ENCODE results near the gene SLC23A2.
A peak's percentile ranks its signal among the peaks of the same experiment; 100 is the strongest.

The SLC23A2 gene

GRCh38 chr20:4898282-4899244, 102.7 kb downstream of the SLC23A2 start:
- Mint-ChIP-seq H3K4me3 (no peak overlapping the region), H3K36me3 (ENCODE audit: low read depth) (peaks cover 77% of the 10 kb centered on the region), H3K9me3 (no peaks in the 10 kb centered on the region), H3K4me1 (ENCODE audit: low read depth) (no peaks in the 10 kb centered on the region), H3K27me3 (no peaks in the 10 kb centered on the region), H3K27ac (no peak overlapping the region)
- DNase-seq, result no peak

GRCh38 chr20:4897600-4897999, 103.7 kb downstream of the SLC23A2 start:
- DNase-seq, result no peak
- Mint-ChIP-seq H3K4me1 (ENCODE audit: low read depth) (no peaks in the 10 kb centered on the region), H3K9me3 (no peaks in the 10 kb centered on the region), H3K27me3 (no peaks in the 10 kb centered on the region), H3K27ac (peak overlapping the region; percentile 28), H3K36me3 (ENCODE audit: low read depth) (peaks cover 77% of the 10 kb centered on the region), H3K4me3 (no peak overlapping the region)

- no peak overlapping the region for H3K27ac Mint-ChIP-seq
- H3K9me3 Mint-ChIP-seq, result no peaks in the 10 kb centered on the region
- no peaks in the 10 kb centered on the region for H3K4me1 Mint-ChIP-seq (ENCODE audit: low read depth)
- no peaks in the 10 kb centered on the region for H3K27me3 Mint-ChIP-seq
- DNase-seq, result no peak
- peaks cover 74% of the 10 kb centered on the region for H3K36me3 Mint-ChIP-seq (ENCODE audit: low read depth)
- no peak overlapping the region for H3K4me3 Mint-ChIP-seq
Observed at GRCh38 chr20:4896971-4897497, 104.3 kb downstream of the SLC23A2 start.

- Mint-ChIP-seq H3K9me3 (no peaks in the 10 kb centered on the region), H3K27me3 (no peaks in the 10 kb centered on the region), H3K27ac (no peak overlapping the region), H3K36me3 (ENCODE audit: low read depth) (peaks cover 65% of the 10 kb centered on the region), H3K4me1 (ENCODE audit: low read depth) (no peaks in the 10 kb centered on the region), H3K4me3 (no peak overlapping the region)
- DNase-seq, result no peak
Observed at GRCh38 chr20:4896119-4896702, 105.1 kb downstream of the SLC23A2 start.

GRCh38 chr20:4894981-4895381, 106.3 kb downstream of the SLC23A2 start:
- Mint-ChIP-seq H3K36me3 (ENCODE audit: low read depth) (peaks cover 58% of the 10 kb centered on the region), H3K27me3 (no peaks in the 10 kb centered on the region), H3K27ac (peak overlapping the region; percentile 16), H3K9me3 (no peaks in the 10 kb centered on the region), H3K4me3 (no peak overlapping the region), H3K4me1 (ENCODE audit: low read depth) (no peaks in the 10 kb centered on the region)
- DNase-seq, result no peak

- H3K4me3 Mint-ChIP-seq, result no peak overlapping the region
Observed at GRCh38 chr20:4894409-4894808, 106.9 kb downstream of the SLC23A2 start.

GRCh38 chr20:4893709-4894108, 107.6 kb downstream of the SLC23A2 start:
- Mint-ChIP-seq H3K4me3 (no peak overlapping the region), H3K9me3 (no peaks in the 10 kb centered on the region), H3K27ac (peak overlapping the region; percentile 4)

More at GRCh38 chr20:4894409-4894808, 106.9 kb downstream of the SLC23A2 start:
- Mint-ChIP-seq H3K4me1 (ENCODE audit: low read depth) (no peaks in the 10 kb centered on the region), H3K9me3 (no peaks in the 10 kb centered on the region), H3K27me3 (no peaks in the 10 kb centered on the region), H3K27ac (no peak overlapping the region), H3K36me3 (ENCODE audit: low read depth) (peaks cover 58% of the 10 kb centered on the region)
- no peak for DNase-seq

GRCh38 chr20:4891997-4892396, 109.3 kb downstream of the SLC23A2 start:
- H3K9me3 Mint-ChIP-seq, result no peaks in the 10 kb centered on the region
- peaks cover 58% of the 10 kb centered on the region for H3K36me3 Mint-ChIP-seq (ENCODE audit: low read depth)

More at GRCh38 chr20:4893709-4894108, 107.6 kb downstream of the SLC23A2 start:
- no peak for DNase-seq
- H3K4me1 Mint-ChIP-seq (ENCODE audit: low read depth), result no peaks in the 10 kb centered on the region
- peaks cover 58% of the 10 kb centered on the region for H3K36me3 Mint-ChIP-seq (ENCODE audit: low read depth)
- no peaks in the 10 kb centered on the region for H3K27me3 Mint-ChIP-seq

GRCh38 chr20:4891190-4891763, 110.0 kb downstream of the SLC23A2 start:
- Mint-ChIP-seq H3K9me3 (no peaks in the 10 kb centered on the region), H3K4me3 (no peak overlapping the region), H3K4me1 (ENCODE audit: low read depth) (no peaks in the 10 kb centered on the region), H3K36me3 (ENCODE audit: low read depth) (peaks cover 59% of the 10 kb centered on the region), H3K27me3 (no peaks in the 10 kb centered on the region), H3K27ac (peak overlapping the region; percentile 27)
- DNase-seq, result no peak

More at GRCh38 chr20:4891997-4892396, 109.3 kb downstream of the SLC23A2 start:
- Mint-ChIP-seq H3K4me3 (no peak overlapping the region), H3K4me1 (ENCODE audit: low read depth) (no peaks in the 10 kb centered on the region), H3K27me3 (no peaks in the 10 kb centered on the region), H3K27ac (no peak overlapping the region)
- DNase-seq, result no peak

- no peak overlapping the region for H3K4me3 Mint-ChIP-seq
- H3K27me3 Mint-ChIP-seq, result no peaks in the 10 kb centered on the region
- no peaks in the 10 kb centered on the region for H3K4me1 Mint-ChIP-seq (ENCODE audit: low read depth)
- H3K27ac Mint-ChIP-seq, result no peak overlapping the region
- no peaks in the 10 kb centered on the region for H3K9me3 Mint-ChIP-seq
- DNase-seq, result no peak
- H3K36me3 Mint-ChIP-seq (ENCODE audit: low read depth), result peaks cover 64% of the 10 kb centered on the region
Observed at GRCh38 chr20:4889446-4889845, 111.9 kb downstream of the SLC23A2 start.

GRCh38 chr20:4887586-4887985, 113.7 kb downstream of the SLC23A2 start:
- Mint-ChIP-seq H3K36me3 (ENCODE audit: low read depth) (peaks cover 70% of the 10 kb centered on the region), H3K4me1 (ENCODE audit: low read depth) (no peaks in the 10 kb centered on the region), H3K4me3 (no peak overlapping the region), H3K27ac (no peak overlapping the region), H3K27me3 (no peaks in the 10 kb centered on the region), H3K9me3 (no peaks in the 10 kb centered on the region)
- no peak for DNase-seq

GRCh38 chr20:4886771-4887527, 114.4 kb downstream of the SLC23A2 start:
- no peaks in the 10 kb centered on the region for H3K4me1 Mint-ChIP-seq (ENCODE audit: low read depth)
- H3K9me3 Mint-ChIP-seq, result no peaks in the 10 kb centered on the region
- no peak overlapping the region for H3K4me3 Mint-ChIP-seq
- H3K27ac Mint-ChIP-seq, result peak overlapping the region; percentile 26
- DNase-seq, result no peak
- H3K27me3 Mint-ChIP-seq, result no peaks in the 10 kb centered on the region
- peaks cover 74% of the 10 kb centered on the region for H3K36me3 Mint-ChIP-seq (ENCODE audit: low read depth)

- DNase-seq, result no peak
- no peaks in the 10 kb centered on the region for H3K27me3 Mint-ChIP-seq
- H3K4me1 Mint-ChIP-seq (ENCODE audit: low read depth), result no peaks in the 10 kb centered on the region
- no peak overlapping the region for H3K4me3 Mint-ChIP-seq
- H3K36me3 Mint-ChIP-seq (ENCODE audit: low read depth), result peaks cover 85% of the 10 kb centered on the region
- H3K9me3 Mint-ChIP-seq, result no peaks in the 10 kb centered on the region
- H3K27ac Mint-ChIP-seq, result no peak overlapping the region
Observed at GRCh38 chr20:4885877-4886276, 115.4 kb downstream of the SLC23A2 start.

- no peaks in the 10 kb centered on the region for H3K9me3 Mint-ChIP-seq
- no peak for DNase-seq
- H3K27ac Mint-ChIP-seq, result no peak overlapping the region
- H3K36me3 Mint-ChIP-seq (ENCODE audit: low read depth), result peaks cover 86% of the 10 kb centered on the region
- H3K4me1 Mint-ChIP-seq (ENCODE audit: low read depth), result no peaks in the 10 kb centered on the region
- no peaks in the 10 kb centered on the region for H3K27me3 Mint-ChIP-seq
- no peak overlapping the region for H3K4me3 Mint-ChIP-seq
Observed at GRCh38 chr20:4883546-4883945, 117.8 kb downstream of the SLC23A2 start.
